Measurements from ENCODE around the gene DPP4.

- TF ChIP-seq POLR2A (IDR thresholded peaks at IDR 0.05) (no peak), CTCF (IDR thresholded peaks at IDR 0.05) (no peak)
These were observed 73.6 kb downstream of the DPP4 start for GRCh38 chr2:162000431-162000830.
